Body of pancreas (tissue), 4 donors: ENCODE results near the gene ZNF407. TPM values are rescaled to one million over a fixed set of nuclear protein-coding genes. Genes with fewer than 3 reads are reported as not detected.

Experiments
- ATAC-seq: fragments of 150-250 bp; one replicate; pipeline ENCODE4 v1.9.1; 2016
- DNase-seq, 4 donors: peaks; one replicate each; pipeline ENCODE4 v3.0.0-alpha.2; 2019
- H3K27ac ChIP-seq, 4 donors: fragments of 200-600 bp; sonication (generic); 1 replicate in 3 of 4; 2 replicates in 1 of 4; pipeline versions ENCODE4 v1.5.1 to v1.6.1; 2016 to 2019; ENCODE audit warnings: mild to moderate bottlenecking in 1 of 4, mixed read lengths in 1 of 4, moderate library complexity in 1 of 4
- H3K27me3 ChIP-seq, 2 donors: fragments of 200-600 bp; sonication (generic); one replicate each; pipeline ENCODE4 v1.6.0; 2016; ENCODE audit warnings: mild to moderate bottlenecking in 1 of 2
- H3K36me3 ChIP-seq, 2 donors: fragments of 200-600 bp; sonication (generic); replicated peaks in 1 of 2; 2 replicates each; pipeline ENCODE4 v1.5.1; 2016; ENCODE audit warnings: low read depth in 2 of 2; ENCODE audit not compliant: insufficient read depth in 1 of 2
- H3K4me1 ChIP-seq: fragments of 200-600 bp; sonication (generic); one replicate; pipeline ENCODE4 v1.6.0; 2016
- H3K4me3 ChIP-seq, 2 donors: fragments of 200-600 bp; sonication (generic); 1 replicate in 1 of 2; 2 replicates in 1 of 2; pipeline ENCODE4 v1.5.1; 2016 to 2019
- H3K9me3 ChIP-seq, 3 donors: fragments of 200-600 bp; sonication (generic); 1 replicate in 2 of 3; 2 replicates in 1 of 3; pipeline ENCODE4 v1.5.1; 2016
- POLR2A ChIP-seq, 3 donors: fragments of 450-650 bp; IDR thresholded peaks; one replicate each; pipeline ENCODE4 v1.6.1; 2016; ENCODE audit warnings: antibody characterized with exemption in 3 of 3, mild to moderate bottlenecking in 2 of 3
- WGBS, 2 donors: methylation state at CpG; one replicate each; pipeline ENCODE4 v1.1.5; 2017; 5-methylcytosine and 5-hydroxymethylcytosine counted together
- intact Hi-C: fragments of 100-400 bp; cut with DNase I; formaldehyde crosslinking; loops from one replicate; pipeline ENCODE4 v1.15.1; 2023
- total RNA-seq, 2 donors: library from RNA; depleted of rRNA; stranded (reverse); fragments of >200 nt; gene quantifications; one replicate each; pipeline ENCODE4 v1.1.0, GENCODE V29; 2016
- TF ChIP-seq, protein P1 (sequence below), 7 experiments: fragments of 450-650 bp in 4 of 7; fragments of 200-600 bp in 3 of 7; sonication (generic) in 3 of 7; IDR thresholded peaks; one replicate each; pipeline ENCODE4 v1.5.1; 2016 to 2019; ENCODE audit warnings: antibody characterized with exemption in 7 of 7

Gene ZNF407
- total RNA-seq, 2 donors from 2014 or later, result 14.3 to 19.1 TPM

DNA sequence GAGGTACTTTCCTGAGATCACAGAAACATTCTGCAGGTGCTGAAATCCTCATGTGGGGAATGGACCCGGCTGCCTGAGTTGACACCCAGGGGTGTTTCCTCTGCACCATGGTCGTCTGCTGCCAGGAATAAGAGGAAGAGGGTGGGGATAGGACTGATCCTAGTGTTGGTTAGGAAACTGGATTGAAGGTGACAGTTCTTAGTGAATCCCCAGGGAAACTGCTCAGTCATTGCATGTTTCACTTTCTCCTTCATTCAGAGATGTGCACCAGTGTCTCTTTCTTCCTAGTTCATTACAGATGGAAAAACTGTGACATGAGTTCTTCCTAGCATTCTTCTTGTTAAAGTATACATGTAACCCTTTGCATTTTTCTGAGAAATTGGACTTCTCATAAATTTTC, 317.0 kb downstream of the ZNF407 start:
- ATAC-seq (no peak), DNase-seq (no peak)
- intact Hi-C loops, result no loop called here
- TF ChIP-seq POLR2A (IDR thresholded peaks at IDR 0.05), result no peak
- no peak overlapping the region for H3K27ac ChIP-seq
- 66 to 70% methylated on average over 2 of the region's 2 CpGs for WGBS, 2 donors
- H3K4me3 ChIP-seq, result no peak overlapping the region
- H3K9me3 ChIP-seq, result no peaks in the 10 kb centered on the region
- no peaks in the 10 kb centered on the region for H3K4me1 ChIP-seq
- H3K36me3 ChIP-seq, result no peaks in the 10 kb centered on the region
- no peaks in the 10 kb centered on the region for H3K27me3 ChIP-seq

DNA sequence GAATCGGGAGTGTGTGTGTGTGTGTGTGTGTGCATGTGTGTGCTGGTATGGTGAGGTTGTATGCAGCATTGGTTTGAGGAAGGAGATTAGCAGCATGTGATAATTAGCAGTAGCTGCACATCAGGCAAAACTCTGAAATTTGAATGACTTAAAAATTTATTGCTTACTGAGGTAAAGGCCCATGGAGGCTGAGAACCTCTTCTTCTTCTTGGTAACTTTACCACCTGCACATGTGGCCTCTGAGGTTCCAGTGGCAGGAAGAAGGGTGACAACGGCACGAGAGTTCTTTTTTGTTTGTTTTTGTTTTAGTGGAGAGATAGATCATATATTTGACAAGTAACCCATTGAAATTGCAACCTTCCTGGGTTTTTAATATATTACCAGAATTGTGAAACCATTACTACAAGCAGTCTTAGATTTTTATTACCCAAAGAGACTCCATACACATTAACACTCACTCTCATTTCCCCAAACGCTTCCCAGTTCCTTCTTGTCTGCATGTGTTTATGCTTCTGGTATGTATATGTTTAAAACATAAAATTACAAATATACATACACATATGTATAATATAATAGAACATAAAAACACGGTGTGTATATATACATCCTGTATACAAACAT, 319.2 kb downstream of the ZNF407 start:
- H3K27ac ChIP-seq, result no peak overlapping the region
- H3K9me3 ChIP-seq, result no peaks in the 10 kb centered on the region
- TF ChIP-seq POLR2A (IDR thresholded peaks at IDR 0.05), result no peak
- TF ChIP-seq, protein P1, sequence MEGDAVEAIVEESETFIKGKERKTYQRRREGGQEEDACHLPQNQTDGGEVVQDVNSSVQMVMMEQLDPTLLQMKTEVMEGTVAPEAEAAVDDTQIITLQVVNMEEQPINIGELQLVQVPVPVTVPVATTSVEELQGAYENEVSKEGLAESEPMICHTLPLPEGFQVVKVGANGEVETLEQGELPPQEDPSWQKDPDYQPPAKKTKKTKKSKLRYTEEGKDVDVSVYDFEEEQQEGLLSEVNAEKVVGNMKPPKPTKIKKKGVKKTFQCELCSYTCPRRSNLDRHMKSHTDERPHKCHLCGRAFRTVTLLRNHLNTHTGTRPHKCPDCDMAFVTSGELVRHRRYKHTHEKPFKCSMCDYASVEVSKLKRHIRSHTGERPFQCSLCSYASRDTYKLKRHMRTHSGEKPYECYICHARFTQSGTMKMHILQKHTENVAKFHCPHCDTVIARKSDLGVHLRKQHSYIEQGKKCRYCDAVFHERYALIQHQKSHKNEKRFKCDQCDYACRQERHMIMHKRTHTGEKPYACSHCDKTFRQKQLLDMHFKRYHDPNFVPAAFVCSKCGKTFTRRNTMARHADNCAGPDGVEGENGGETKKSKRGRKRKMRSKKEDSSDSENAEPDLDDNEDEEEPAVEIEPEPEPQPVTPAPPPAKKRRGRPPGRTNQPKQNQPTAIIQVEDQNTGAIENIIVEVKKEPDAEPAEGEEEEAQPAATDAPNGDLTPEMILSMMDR (IDR thresholded peaks at IDR 0.05), result no peak
- intact Hi-C loops, result no loop called here
- no peaks in the 10 kb centered on the region for H3K27me3 ChIP-seq
- ATAC-seq (no peak), DNase-seq (no peak)
- no peaks in the 10 kb centered on the region for H3K4me1 ChIP-seq
- no peaks in the 10 kb centered on the region for H3K36me3 ChIP-seq
- no peak overlapping the region for H3K4me3 ChIP-seq
- WGBS, 2 donors, result 52 to 53% methylated on average over 5 of the region's 5 CpGs

DNA sequence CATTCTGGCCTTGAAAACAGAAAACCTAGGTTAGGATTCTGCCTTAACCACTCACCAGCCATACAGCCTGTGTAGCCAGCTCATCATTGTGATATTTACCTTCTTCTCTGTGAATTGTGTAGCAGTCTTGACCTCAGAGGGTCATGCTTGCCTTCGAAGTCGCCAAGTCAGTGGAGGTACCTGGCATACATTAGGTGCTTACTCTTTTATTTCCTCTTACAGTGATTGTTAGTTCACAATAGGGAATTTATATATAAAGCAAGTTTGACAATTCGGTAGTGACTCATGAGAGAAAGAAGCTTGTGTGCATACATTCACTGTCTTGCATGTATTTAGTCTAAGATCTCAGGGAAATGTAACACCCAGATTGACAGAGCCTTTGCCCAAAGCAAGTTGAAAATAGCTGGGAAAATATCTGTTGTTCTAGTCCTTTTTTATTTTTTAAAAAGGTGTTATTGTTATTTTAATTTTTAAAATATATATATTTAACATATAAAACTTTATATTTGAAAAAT, 320.7 kb downstream of the ZNF407 start:
- no peaks in the 10 kb centered on the region for H3K9me3 ChIP-seq
- no peaks in the 10 kb centered on the region for H3K4me1 ChIP-seq
- ATAC-seq (no peak), DNase-seq (no peak)
- H3K36me3 ChIP-seq, result no peaks in the 10 kb centered on the region
- WGBS, 2 donors, result 85 to 92% methylated on average over 3 of the region's 3 CpGs
- intact Hi-C loops, result no loop called here
- no peak overlapping the region for H3K27ac ChIP-seq
- TF ChIP-seq, protein P1 (IDR thresholded peaks at IDR 0.05), result no peak
- TF ChIP-seq POLR2A (IDR thresholded peaks at IDR 0.05), result no peak
- no peak overlapping the region for H3K4me3 ChIP-seq
- H3K27me3 ChIP-seq, result no peaks in the 10 kb centered on the region

DNA sequence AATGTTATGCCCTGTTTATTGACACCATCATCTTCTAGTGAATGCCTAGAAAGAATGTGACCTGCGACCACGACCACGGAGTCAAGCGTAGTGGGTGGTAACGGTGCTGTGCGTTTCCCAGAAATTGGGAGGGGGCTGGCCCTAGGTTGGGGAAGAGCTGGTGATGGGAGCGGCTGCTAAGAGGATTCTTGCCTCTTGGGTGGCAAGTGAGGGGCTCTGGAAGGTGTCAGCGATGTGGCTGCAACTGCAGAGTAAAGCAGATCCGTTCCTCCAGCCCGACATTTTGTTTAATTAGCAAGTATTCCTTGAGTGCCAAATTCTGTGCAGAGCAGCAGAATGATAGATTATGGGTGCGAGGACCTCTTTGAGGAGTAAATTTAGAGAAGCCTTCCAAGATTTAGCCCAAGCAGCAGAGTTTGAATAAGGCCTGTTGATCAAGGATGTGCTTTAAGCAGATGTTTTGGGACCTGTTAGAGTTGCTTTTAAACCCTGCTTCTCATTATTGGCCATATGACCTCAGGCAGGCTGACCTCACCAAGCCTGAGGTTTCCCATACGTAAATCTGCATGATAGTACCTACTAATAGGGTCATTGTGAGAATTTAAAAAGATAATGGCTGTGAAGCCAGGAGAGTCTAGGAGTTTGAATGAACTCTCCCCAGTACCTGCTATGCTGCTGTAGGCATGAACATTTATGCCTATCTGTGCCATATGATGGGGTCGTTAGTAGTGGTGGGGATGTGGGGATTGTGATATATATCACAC, 323.6 kb downstream of the ZNF407 start:
- Histone ChIP-seq H3K27ac (no peak overlapping the region), H3K9me3 (no peaks in the 10 kb centered on the region), H3K36me3 (no peaks in the 10 kb centered on the region), H3K27me3 (no peaks in the 10 kb centered on the region), H3K4me3 (no peak overlapping the region), H3K4me1 (no peaks in the 10 kb centered on the region)
- TF ChIP-seq, protein P1 (IDR thresholded peaks at IDR 0.05), result no peak
- no peak for TF ChIP-seq POLR2A (IDR thresholded peaks at IDR 0.05)
- intact Hi-C loops, result no loop called here
- ATAC-seq (no peak), DNase-seq (no peak)
- WGBS, 2 donors, result 92% methylated on average over 13 of the region's 13 CpGs

DNA sequence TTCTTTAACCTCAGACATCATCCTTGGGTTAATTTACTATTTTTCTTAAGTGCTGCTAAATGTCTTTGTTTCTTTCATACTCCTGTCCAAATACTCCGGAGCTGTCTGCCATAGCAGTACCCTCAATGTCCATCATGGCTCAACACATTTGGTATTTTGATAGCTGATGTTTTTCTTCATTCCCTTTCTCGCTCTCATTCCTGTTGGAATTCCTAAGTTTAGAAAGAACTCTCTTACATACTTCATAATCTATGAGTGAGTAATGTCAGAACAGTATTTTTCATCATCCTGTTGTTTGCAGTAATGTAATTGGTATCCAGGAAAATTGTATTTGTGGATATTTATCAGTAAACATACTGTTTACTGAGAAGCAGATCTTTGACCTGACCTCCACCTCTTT, 328.4 kb downstream of the ZNF407 start:
- ATAC-seq, result no peak

More for the DNA sequence above, 328.4 kb downstream of the ZNF407 start:
- no peaks in the 10 kb centered on the region for H3K27me3 ChIP-seq
- no peak for TF ChIP-seq POLR2A (IDR thresholded peaks at IDR 0.05)
- TF ChIP-seq, protein P1 (IDR thresholded peaks at IDR 0.05), result no peak
- no peaks in the 10 kb centered on the region for H3K9me3 ChIP-seq
- no peak overlapping the region for H3K4me3 ChIP-seq
- no peak overlapping the region for H3K27ac ChIP-seq
- intact Hi-C loops, result no loop called here
- DNase-seq, result no peak
- H3K4me1 ChIP-seq, result peaks cover 4% of the 10 kb centered on the region
- no peaks in the 10 kb centered on the region for H3K36me3 ChIP-seq
- WGBS, 2 donors, result 95 to 97% methylated on average over 2 of the region's 2 CpGs
